GM19395 (cell line): ENCODE measurements around the gene IRF2.

Experiments used
- ATAC-seq: cut with Tn5 transposase; IDR thresholded peaks from one replicate; pipeline ENCODE4 v1.9.1; 2021; ENCODE audit warnings: mild to moderate bottlenecking, moderate library complexity; ENCODE audit not compliant: unreplicated experiment

The IRF2 gene

GRCh38 chr4:184371390-184371787 is 103.0 kb downstream of the IRF2 start:
- no peak for ATAC-seq

- no peak for ATAC-seq
These were observed 103.5 kb downstream of the IRF2 start for GRCh38 chr4:184370711-184371389.

GRCh38 chr4:184369871-184370270 is 104.5 kb downstream of the IRF2 start:
- no peak for ATAC-seq

- no peak for ATAC-seq
These were observed 105.6 kb downstream of the IRF2 start for GRCh38 chr4:184368731-184369130.

GRCh38 chr4:184368290-184368689 is 106.1 kb downstream of the IRF2 start:
- no peak for ATAC-seq

- ATAC-seq, result peak; percentile 83
These were observed 110.0 kb downstream of the IRF2 start for GRCh38 chr4:184364100-184364921.

- no peak for ATAC-seq
These were observed 111.1 kb downstream of the IRF2 start for GRCh38 chr4:184363258-184363657.

- no peak for ATAC-seq
These were observed 112.0 kb downstream of the IRF2 start for GRCh38 chr4:184362396-184362795.

- ATAC-seq, result no peak
These were observed 112.9 kb downstream of the IRF2 start for GRCh38 chr4:184361443-184361842.

- no peak for ATAC-seq
These were observed 114.5 kb downstream of the IRF2 start for GRCh38 chr4:184359888-184360287.

GRCh38 chr4:184358521-184359232 is 115.7 kb downstream of the IRF2 start:
- ATAC-seq, result no peak

- no peak for ATAC-seq
These were observed 116.6 kb downstream of the IRF2 start for GRCh38 chr4:184357772-184358171.

- ATAC-seq, result no peak
These were observed 117.2 kb downstream of the IRF2 start for GRCh38 chr4:184357165-184357564.

GRCh38 chr4:184356366-184356765 is 118.0 kb downstream of the IRF2 start:
- no peak for ATAC-seq

GRCh38 chr4:184355857-184356256 is 118.5 kb downstream of the IRF2 start:
- ATAC-seq, result no peak

- ATAC-seq, result peak; percentile 27
These were observed 119.2 kb downstream of the IRF2 start for GRCh38 chr4:184355111-184355604.

GRCh38 chr4:184352891-184353290 is 121.5 kb downstream of the IRF2 start:
- ATAC-seq, result no peak

GRCh38 chr4:184351560-184352451 is 122.5 kb downstream of the IRF2 start:
- no peak for ATAC-seq

- no peak for ATAC-seq
These were observed 123.4 kb downstream of the IRF2 start for GRCh38 chr4:184350964-184351363.

GRCh38 chr4:184350213-184350817 is 124.0 kb downstream of the IRF2 start:
- no peak for ATAC-seq
